Mucosa of rectum (tissue), 2 donors: ENCODE data around the gene CYP27B1.

Source experiments
- H3K27ac ChIP-seq, 2 donors: one replicate each; pipeline ENCODE4 v1.7.0; 2013; ENCODE audit warnings: inconsistent platforms in 2 of 2, low read depth in 2 of 2, low read length in 2 of 2
- H3K27me3 ChIP-seq, 2 donors: one replicate each; pipeline ENCODE4 v1.7.0; 2013; ENCODE audit warnings: low read length in 2 of 2; ENCODE audit not compliant: control insufficient read depth in 2 of 2, insufficient read depth in 2 of 2
- H3K36me3 ChIP-seq, 2 donors: one replicate each; pipeline ENCODE4 v1.7.0; 2013; ENCODE audit warnings: low read length in 2 of 2; ENCODE audit not compliant: control insufficient read depth in 2 of 2, insufficient read depth in 2 of 2
- H3K4me1 ChIP-seq, 2 donors: one replicate each; pipeline ENCODE4 v1.7.0; 2013; ENCODE audit warnings: low read length in 2 of 2, mild to moderate bottlenecking in 1 of 2; ENCODE audit not compliant: control insufficient read depth in 2 of 2, insufficient read depth in 2 of 2
- H3K4me3 ChIP-seq, 2 donors: one replicate each; pipeline ENCODE4 v1.7.0; 2013; ENCODE audit warnings: low read length in 2 of 2
- H3K9ac ChIP-seq, 2 donors: one replicate each; pipeline ENCODE4 v1.7.0; 2013; ENCODE audit warnings: low read length in 2 of 2, low read depth in 1 of 2, mild to moderate bottlenecking in 1 of 2
- H3K9me3 ChIP-seq, 2 donors: one replicate each; pipeline ENCODE4 v1.7.0; 2013; ENCODE audit warnings: low read length in 2 of 2; ENCODE audit not compliant: control insufficient read depth in 2 of 2
- donor health status: healthy.
- donor health status: Normal muscosa, but diverticular disease.

Gene CYP27B1

DNA sequence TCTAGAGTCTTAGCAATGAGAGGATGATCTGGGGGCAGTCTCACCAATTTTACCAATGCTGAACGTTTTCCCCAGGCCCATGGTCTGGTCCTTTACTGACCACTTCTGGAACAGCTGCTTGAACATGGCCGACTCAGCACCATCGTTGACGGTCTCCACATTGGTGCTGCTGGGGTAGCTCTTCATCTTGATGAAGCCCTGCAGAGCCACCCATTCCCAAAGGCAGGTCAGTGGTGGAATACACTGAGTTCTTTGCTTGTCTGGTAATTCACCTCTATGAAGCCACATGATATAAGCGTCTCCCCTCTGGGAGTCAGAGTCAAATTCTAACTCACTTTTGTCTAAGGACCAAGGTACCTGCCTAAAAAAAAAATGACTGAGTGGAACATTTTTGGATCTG, 41.5 kb upstream of the CYP27B1 start:
- Histone ChIP-seq H3K9ac (no peak overlapping the region), H3K27ac (no peak overlapping the region), H3K27me3 (no peaks in the 10 kb centered on the region), H3K9me3 (no peaks in the 10 kb centered on the region), H3K4me3 (no peak overlapping the region), H3K36me3 (peaks cover 40 to 64% of the 10 kb centered on the region in 2 donors), H3K4me1 (no peaks in the 10 kb centered on the region)

DNA sequence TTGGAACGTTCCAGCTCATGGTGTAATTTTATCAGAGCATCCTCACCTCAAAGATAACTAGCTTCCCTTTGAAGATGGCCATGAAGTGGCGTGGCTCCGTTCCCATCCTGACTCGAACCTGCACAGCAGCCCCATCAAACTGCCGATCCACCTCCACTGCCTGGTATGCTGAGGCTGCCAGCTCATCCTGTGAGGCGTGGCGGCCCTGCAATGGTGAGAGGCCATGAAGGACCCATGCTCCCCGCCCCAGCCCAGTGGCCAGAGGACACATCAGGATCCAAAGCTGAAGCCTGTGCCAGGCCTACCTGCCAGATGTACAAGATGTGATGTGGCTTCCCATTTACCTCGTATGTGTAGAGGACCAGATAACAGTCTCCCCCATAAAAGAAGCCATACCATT, 40.4 kb upstream of the CYP27B1 start:
- H3K9ac ChIP-seq = no peak overlapping the region
- no peak overlapping the region for H3K4me3 ChIP-seq
- no peaks in the 10 kb centered on the region for H3K27me3 ChIP-seq
- no peak overlapping the region for H3K27ac ChIP-seq
- H3K36me3 ChIP-seq = peaks cover 37 to 65% of the 10 kb centered on the region in 2 donors
- no peaks in the 10 kb centered on the region for H3K4me1 ChIP-seq
- no peaks in the 10 kb centered on the region for H3K9me3 ChIP-seq

DNA sequence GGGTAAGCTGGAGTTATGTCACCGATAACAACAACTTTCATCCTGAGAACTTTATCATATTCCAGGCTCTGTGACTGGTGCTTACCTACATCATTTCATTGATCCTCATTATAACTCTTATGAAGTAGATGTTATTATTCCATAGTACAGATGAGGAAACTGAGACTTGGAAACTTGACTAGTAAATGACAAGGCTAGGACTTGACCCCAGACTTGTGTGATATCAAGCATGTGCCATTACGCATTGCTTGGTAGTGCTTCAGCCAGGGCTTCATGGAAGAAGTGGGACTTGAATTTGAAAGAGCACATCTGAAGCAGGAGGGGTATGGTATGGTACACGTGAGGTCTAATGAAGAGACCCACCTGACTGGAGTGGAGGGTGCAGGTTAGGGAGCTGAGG, 39.8 kb upstream of the CYP27B1 start:
- H3K27ac ChIP-seq = no peak overlapping the region
- H3K9me3 ChIP-seq = no peaks in the 10 kb centered on the region
- peaks cover 43 to 71% of the 10 kb centered on the region in 2 donors for H3K36me3 ChIP-seq
- no peak overlapping the region for H3K4me3 ChIP-seq
- H3K27me3 ChIP-seq = no peaks in the 10 kb centered on the region
- no peaks in the 10 kb centered on the region for H3K4me1 ChIP-seq
- no peak overlapping the region for H3K9ac ChIP-seq

DNA sequence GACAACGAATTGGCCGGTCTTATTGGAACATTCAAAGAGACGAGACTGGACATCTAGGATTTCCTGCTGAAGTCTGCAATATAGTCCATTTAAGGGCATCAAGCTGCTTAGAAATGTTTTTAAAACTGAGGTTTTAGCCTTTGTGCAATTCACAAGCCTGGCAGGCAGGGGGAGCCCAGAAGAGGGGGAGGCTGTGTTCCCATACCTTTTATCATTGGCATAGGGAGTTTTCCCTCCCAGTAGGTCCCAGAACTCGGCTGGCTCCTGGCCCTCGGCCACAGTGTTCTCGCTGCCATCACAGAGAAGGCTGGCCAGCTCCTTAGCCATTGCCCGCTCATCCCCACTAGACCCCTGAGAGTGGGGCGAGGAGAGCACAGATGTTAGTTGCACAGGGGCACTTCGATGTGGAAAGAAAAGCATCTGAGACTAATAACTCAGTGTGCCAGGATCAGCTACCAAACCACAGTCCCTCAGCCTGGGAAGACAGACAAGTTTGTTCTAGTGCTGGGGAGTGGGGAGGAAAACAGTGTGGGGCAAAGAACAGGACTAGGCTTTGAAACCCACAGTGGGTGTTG, 36.5 kb upstream of the CYP27B1 start:
- peaks cover 41 to 58% of the 10 kb centered on the region in 2 donors for H3K36me3 ChIP-seq
- H3K4me1 ChIP-seq = no peaks in the 10 kb centered on the region
- no peak overlapping the region for H3K27ac ChIP-seq
- no peaks in the 10 kb centered on the region for H3K27me3 ChIP-seq
- H3K4me3 ChIP-seq = no peak overlapping the region
- no peak overlapping the region for H3K9ac ChIP-seq
- H3K9me3 ChIP-seq = no peaks in the 10 kb centered on the region

DNA sequence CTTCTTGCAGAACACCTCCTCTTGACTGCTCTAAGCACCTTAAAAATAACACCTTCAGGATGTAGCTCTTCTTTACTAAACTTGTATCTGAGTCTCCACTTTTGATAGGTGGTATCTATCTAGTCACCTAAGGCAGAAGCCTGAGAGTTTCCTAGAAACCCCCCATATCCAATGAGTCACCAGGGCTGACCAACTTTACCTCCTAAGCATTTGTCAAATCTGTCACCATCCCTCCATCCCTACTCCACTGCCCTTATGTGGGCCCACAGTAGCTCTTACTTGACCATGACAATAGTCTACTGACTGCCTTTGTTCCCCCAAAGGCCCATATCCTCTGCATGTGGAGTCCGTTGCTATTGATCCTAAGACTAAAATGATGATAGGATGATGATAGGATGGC, 35.7 kb upstream of the CYP27B1 start:
- H3K9me3 ChIP-seq = no peaks in the 10 kb centered on the region
- H3K36me3 ChIP-seq = peaks cover 41 to 50% of the 10 kb centered on the region in 2 donors
- H3K9ac ChIP-seq = no peak overlapping the region
- H3K4me3 ChIP-seq = no peak overlapping the region
- H3K4me1 ChIP-seq = no peaks in the 10 kb centered on the region
- no peak overlapping the region for H3K27ac ChIP-seq
- no peaks in the 10 kb centered on the region for H3K27me3 ChIP-seq

DNA sequence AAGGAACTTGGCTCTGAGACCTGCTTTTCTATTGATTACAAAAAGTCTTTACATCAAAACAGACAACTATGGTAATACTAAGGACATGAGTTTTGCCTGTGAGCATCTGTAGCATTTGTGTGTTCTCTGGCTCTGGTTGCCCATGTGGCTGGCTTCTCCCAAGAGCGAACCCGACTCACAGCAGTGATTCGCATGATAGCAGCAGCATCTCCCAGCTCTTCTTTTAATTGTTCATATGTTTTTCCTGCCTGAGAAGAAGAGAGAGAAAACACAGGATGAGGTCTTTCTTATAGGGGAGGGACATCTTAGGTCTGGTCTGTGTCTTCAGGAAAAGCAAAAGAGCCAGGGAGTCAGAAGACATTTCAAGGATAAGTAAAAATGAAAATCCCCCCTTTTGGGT, 34.1 kb upstream of the CYP27B1 start:
- no peak overlapping the region for H3K27ac ChIP-seq
- peaks cover 41 to 45% of the 10 kb centered on the region in 2 donors for H3K36me3 ChIP-seq
- no peaks in the 10 kb centered on the region for H3K27me3 ChIP-seq
- H3K4me1 ChIP-seq = no peaks in the 10 kb centered on the region
- no peaks in the 10 kb centered on the region for H3K9me3 ChIP-seq
- no peak overlapping the region for H3K4me3 ChIP-seq
- no peak overlapping the region for H3K9ac ChIP-seq

DNA sequence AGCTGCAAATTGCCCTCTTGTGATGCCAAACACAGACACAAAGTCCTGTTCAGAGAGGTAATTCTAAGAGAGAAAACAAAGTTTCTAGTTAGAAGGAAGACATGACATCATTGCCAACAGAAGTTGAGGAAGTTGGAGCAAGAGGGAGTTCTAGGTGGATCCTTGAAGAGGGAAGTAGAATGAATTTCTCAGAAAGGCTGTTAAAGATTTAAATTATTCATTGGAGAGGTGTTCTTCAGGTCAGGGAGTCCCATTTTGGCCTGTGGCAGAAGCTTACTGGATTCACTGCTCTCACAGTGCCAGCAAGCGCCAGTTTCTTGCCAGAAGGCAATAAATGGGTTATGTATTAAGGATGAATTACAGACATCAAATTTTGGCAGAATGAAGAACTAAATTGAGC, 31.1 kb upstream of the CYP27B1 start:
- no peaks in the 10 kb centered on the region for H3K27me3 ChIP-seq
- H3K4me3 ChIP-seq = no peak overlapping the region
- no peaks in the 10 kb centered on the region for H3K9me3 ChIP-seq
- no peaks in the 10 kb centered on the region for H3K4me1 ChIP-seq
- no peak overlapping the region for H3K27ac ChIP-seq
- peaks cover 48 to 59% of the 10 kb centered on the region in 2 donors for H3K36me3 ChIP-seq
- H3K9ac ChIP-seq = no peak overlapping the region

DNA sequence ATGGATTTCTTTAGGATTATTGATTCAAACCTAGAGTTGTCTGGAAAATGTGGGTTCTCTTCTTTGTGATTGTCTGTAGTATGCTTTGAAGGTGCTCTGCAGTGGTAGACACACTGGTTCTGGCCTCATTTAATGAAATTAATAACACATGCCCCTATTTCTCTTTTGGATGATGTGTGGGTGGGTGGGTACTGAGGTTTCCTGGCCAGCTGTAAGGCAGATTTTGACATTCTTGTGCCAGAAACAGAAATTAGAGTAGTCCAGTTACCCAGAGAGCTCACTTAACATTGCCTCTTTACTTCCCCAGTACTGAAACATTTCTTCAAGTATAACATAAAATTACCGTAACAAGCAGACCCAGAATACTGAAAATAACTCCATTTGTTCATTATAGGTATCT, 30.1 kb upstream of the CYP27B1 start:
- Histone ChIP-seq H3K27me3 (no peaks in the 10 kb centered on the region), H3K4me3 (no peak overlapping the region), H3K9me3 (no peaks in the 10 kb centered on the region), H3K36me3 (peaks cover 45 to 58% of the 10 kb centered on the region in 2 donors), H3K4me1 (no peaks in the 10 kb centered on the region), H3K27ac (no peak overlapping the region), H3K9ac (no peak overlapping the region)

DNA sequence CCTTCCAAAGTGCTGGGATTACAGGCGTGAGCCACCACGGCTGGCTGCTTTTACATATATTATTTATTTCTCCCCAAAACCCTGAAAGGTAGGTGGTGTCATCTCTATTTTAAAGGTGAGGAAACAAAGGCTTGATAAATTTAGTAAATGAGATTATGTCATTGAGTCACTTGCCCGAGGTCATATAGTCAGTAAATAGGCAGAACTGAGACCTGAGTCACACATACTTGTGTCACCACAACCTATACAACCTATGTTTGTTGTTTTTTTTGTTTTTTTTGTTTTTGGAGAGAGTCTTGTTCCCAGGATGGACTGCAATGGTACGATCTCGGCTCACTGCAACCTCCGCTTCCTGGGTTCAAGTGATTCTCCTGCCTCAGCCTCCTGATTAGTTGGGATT, 28.5 kb upstream of the CYP27B1 start:
- Histone ChIP-seq H3K4me1 (no peaks in the 10 kb centered on the region), H3K4me3 (no peak overlapping the region), H3K36me3 (peaks cover 40 to 57% of the 10 kb centered on the region in 2 donors)

DNA sequence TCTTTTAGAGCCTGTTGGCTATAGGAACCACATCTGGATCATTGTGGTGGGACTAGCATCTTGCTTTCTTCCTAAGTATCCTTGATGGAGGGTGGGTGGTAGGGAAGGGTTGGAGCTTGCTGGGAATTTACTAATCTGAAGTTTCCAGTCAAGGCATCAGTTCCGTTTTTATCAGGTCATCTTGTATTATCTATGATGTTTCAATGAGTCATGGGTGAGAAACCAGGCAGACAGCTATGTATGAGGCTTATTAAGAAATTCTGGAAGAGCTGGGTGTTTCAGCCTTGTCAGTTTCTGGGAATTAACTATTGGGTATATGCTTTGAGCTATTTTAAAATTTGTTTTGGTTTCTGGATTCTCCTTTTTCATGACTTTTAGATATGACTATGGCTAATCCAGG, 27.0 kb upstream of the CYP27B1 start:
- Histone ChIP-seq H3K4me1 (no peaks in the 10 kb centered on the region), H3K36me3 (peaks cover 32 to 45% of the 10 kb centered on the region in 2 donors), H3K9ac (no peak overlapping the region), H3K4me3 (no peak overlapping the region), H3K27ac (no peak overlapping the region), H3K9me3 (no peaks in the 10 kb centered on the region), H3K27me3 (no peaks in the 10 kb centered on the region)

More for the DNA sequence above, 28.5 kb upstream of the CYP27B1 start:
- H3K9ac ChIP-seq = no peak overlapping the region
- H3K9me3 ChIP-seq = no peaks in the 10 kb centered on the region
- no peaks in the 10 kb centered on the region for H3K27me3 ChIP-seq
- no peak overlapping the region for H3K27ac ChIP-seq

DNA sequence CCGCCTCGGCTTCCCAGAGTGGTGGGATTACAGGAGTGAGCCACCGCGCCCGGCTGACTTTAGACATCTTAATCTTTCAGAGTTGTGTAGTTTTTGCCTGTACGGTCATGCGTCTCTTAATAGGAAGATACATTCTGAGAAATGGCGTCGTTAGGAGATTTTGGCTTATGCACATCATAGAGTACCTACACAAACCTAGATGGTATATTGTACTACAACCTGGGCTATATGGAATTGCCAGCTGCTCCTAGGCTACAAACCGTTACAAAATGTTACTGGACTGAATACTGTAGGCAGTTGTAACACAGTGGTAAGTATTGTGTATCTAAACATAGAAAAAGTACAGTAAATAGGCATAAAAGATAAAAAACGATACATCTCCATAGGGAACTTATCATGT, 17.0 kb upstream of the CYP27B1 start:
- Histone ChIP-seq H3K9ac (no peak overlapping the region), H3K4me3 (no peak overlapping the region), H3K9me3 (no peaks in the 10 kb centered on the region), H3K4me1 (peaks cover 9 to 11% of the 10 kb centered on the region in 2 donors), H3K36me3 (peaks cover 15 to 32% of the 10 kb centered on the region in 2 donors), H3K27me3 (no peaks in the 10 kb centered on the region), H3K27ac (no peak overlapping the region)
